Activated CD8-positive, alpha-beta memory T cell treated with anti-CD3 and anti-CD28 coated beads, Interleukin-2, amount 10 ng/mL, durations not matched to agents 7 days and 5 days (primary cell): Measurements from ENCODE around the gene GRK2. TPM values are rescaled to one million over a fixed set of nuclear protein-coding genes. Genes with fewer than 3 reads are reported as not detected.
A peak's percentile ranks its signal among the peaks of the same experiment; 100 is the strongest.
"Not testable (repeated sequence)": the region's sequence is repeated elsewhere in the genome, so short reads cannot be mapped to it uniquely, and the experiment has no call there.

ENCODE experiments used
- ATAC-seq: fragments of 150-1000 bp; cut with Tn5 transposase; one replicate; pipeline ENCODE4 v1.10.0; 2021; ENCODE audit warnings: moderate library complexity
- CTCF ChIA-PET: fragments of 350-600 bp; sonication (Branson Sonifier 250); formaldehyde crosslinking; loops from one replicate; lab custom pipeline; 2021; ENCODE audit warnings: antibody characterized with exemption; lab: Charles Lee
- DNase-seq: peaks from one replicate; pipeline ENCODE4 v3.0.0-alpha.2; 2020
- H3K27ac Mint-ChIP-seq: one replicate; pipeline ENCODE4 v1.8.0; 2021; ENCODE audit warnings: mild to moderate bottlenecking, mixed read lengths
- H3K27me3 Mint-ChIP-seq: one replicate; pipeline ENCODE4 v1.8.0; 2021; ENCODE audit warnings: mixed read lengths
- H3K36me3 Mint-ChIP-seq: one replicate; pipeline ENCODE4 v1.8.0; 2021; ENCODE audit warnings: mild to moderate bottlenecking, mixed read lengths
- H3K4me1 Mint-ChIP-seq: one replicate; pipeline ENCODE4 v1.8.0; 2021; ENCODE audit warnings: mixed read lengths
- H3K4me3 Mint-ChIP-seq: one replicate; pipeline ENCODE4 v1.8.0; 2021; ENCODE audit warnings: mild to moderate bottlenecking, moderate library complexity, mixed read lengths
- H3K9me3 Mint-ChIP-seq: one replicate; pipeline ENCODE4 v1.8.0; 2022; ENCODE audit warnings: low read depth, mixed read lengths
- total RNA-seq, 2 experiments: library from RNA; stranded (reverse); gene quantifications; one replicate each; pipeline ENCODE4 v1.2.3, GENCODE V29; 2021

Gene GRK2
- total RNA-seq, 2 experiments from 2014 or later, result 366 to 402 TPM

GRCh38 chr11:67312187-67313021 is 46.1 kb downstream of the GRK2 start:
- CTCF ChIA-PET, result interaction anchor here (0.8 to 11.0 kb wide), 4 partner anchors 9 to 69 kb away, joined by 4 to 153 read pairs (median 23); partner anchors contain the start of gene SSH3
- H3K27me3 Mint-ChIP-seq, result peaks cover under 1% of the 10 kb centered on the region
- H3K27ac Mint-ChIP-seq, result peak overlapping the region; percentile 61
- H3K4me3 Mint-ChIP-seq, result no peak overlapping the region
- H3K36me3 Mint-ChIP-seq, result no peaks in the 10 kb centered on the region
- no peak for DNase-seq
- ATAC-seq, result no peak
- H3K4me1 Mint-ChIP-seq, result peaks cover 21% of the 10 kb centered on the region
- no peaks in the 10 kb centered on the region for H3K9me3 Mint-ChIP-seq

GRCh38 chr11:67313125-67313890 is 47.0 kb downstream of the GRK2 start:
- Mint-ChIP-seq H3K4me3 (no peak overlapping the region), H3K27me3 (peaks cover 4% of the 10 kb centered on the region), H3K27ac (peak overlapping the region; percentile 62), H3K4me1 (peaks cover 26% of the 10 kb centered on the region), H3K9me3 (no peaks in the 10 kb centered on the region), H3K36me3 (no peaks in the 10 kb centered on the region)
- CTCF ChIA-PET, result interaction anchor here (0.8 to 11.0 kb wide), 7 partner anchors 10 to 68 kb away, joined by 3 to 153 read pairs (median 4); partner anchors contain the start of genes ANKRD13D and SSH3
- ATAC-seq, result no peak
- DNase-seq, result no peak

GRCh38 chr11:67314218-67314617 is 47.9 kb downstream of the GRK2 start:
- H3K36me3 Mint-ChIP-seq, result no peaks in the 10 kb centered on the region
- no peak overlapping the region for H3K4me3 Mint-ChIP-seq
- DNase-seq (no peak), ATAC-seq (no peak)
- H3K27ac Mint-ChIP-seq, result no peak overlapping the region
- H3K27me3 Mint-ChIP-seq, result peaks cover 9% of the 10 kb centered on the region
- CTCF ChIA-PET, result interaction anchor here (0.8 to 11.0 kb wide), 6 partner anchors 11 to 67 kb away, joined by 3 to 153 read pairs (median 7); partner anchors contain the start of genes ANKRD13D and SSH3
- H3K9me3 Mint-ChIP-seq, result no peaks in the 10 kb centered on the region
- peaks cover 32% of the 10 kb centered on the region for H3K4me1 Mint-ChIP-seq

- peaks cover 32% of the 10 kb centered on the region for H3K4me1 Mint-ChIP-seq
- DNase-seq (no peak), ATAC-seq (no peak)
- no peaks in the 10 kb centered on the region for H3K36me3 Mint-ChIP-seq
- H3K27me3 Mint-ChIP-seq, result peaks cover 9% of the 10 kb centered on the region
- no peak overlapping the region for H3K4me3 Mint-ChIP-seq
- CTCF ChIA-PET, result interaction anchor here (1.2 to 11.0 kb wide), 7 partner anchors 13 to 66 kb away, joined by 3 to 153 read pairs (median 29); partner anchors contain the start of gene GRK2
- H3K9me3 Mint-ChIP-seq, result no peaks in the 10 kb centered on the region
- H3K27ac Mint-ChIP-seq, result no peak overlapping the region
Measured at GRCh38 chr11:67315325-67315909, 49.1 kb downstream of the GRK2 start.

- peaks cover 29% of the 10 kb centered on the region for H3K4me1 Mint-ChIP-seq
- H3K27ac Mint-ChIP-seq, result peak overlapping the region; percentile 98
- ATAC-seq (no peak), DNase-seq (no peak)
- H3K4me3 Mint-ChIP-seq, result peak overlapping the region; percentile 90
- CTCF ChIA-PET, result interaction anchor here (0.7 to 11.0 kb wide), 33 partner anchors 8 to 234 kb away, joined by 3 to 153 read pairs (median 5); partner anchors contain the start of genes ANKRD13D, CLCF1, GRK2 and KDM2A
- no peaks in the 10 kb centered on the region for H3K36me3 Mint-ChIP-seq
- H3K27me3 Mint-ChIP-seq, result peaks cover 9% of the 10 kb centered on the region
- no peaks in the 10 kb centered on the region for H3K9me3 Mint-ChIP-seq
Measured at GRCh38 chr11:67316882-67317204, 50.6 kb downstream of the GRK2 start.

GRCh38 chr11:67317205-67317887 is 51.1 kb downstream of the GRK2 start:
- Mint-ChIP-seq H3K36me3 (no peaks in the 10 kb centered on the region), H3K27ac (peak overlapping the region; percentile 98), H3K4me3 (peak overlapping the region; percentile 90), H3K27me3 (peaks cover 9% of the 10 kb centered on the region), H3K9me3 (no peaks in the 10 kb centered on the region), H3K4me1 (peaks cover 27% of the 10 kb centered on the region)
- DNase-seq (peak; percentile 99), ATAC-seq (peak; percentile 90)
- CTCF ChIA-PET, result interaction anchor here (0.6 to 11.0 kb wide), 40 partner anchors 8 to 235 kb away, joined by 3 to 153 read pairs (median 5); partner anchors contain the start of genes ANKRD13D, CLCF1, GRK2 and KDM2A

- H3K36me3 Mint-ChIP-seq, result no peaks in the 10 kb centered on the region
- ATAC-seq (peak; percentile 18), DNase-seq (no peak)
- CTCF ChIA-PET, result interaction anchor here (0.6 to 11.0 kb wide), 37 partner anchors 8 to 236 kb away, joined by 3 to 153 read pairs (median 5); partner anchors contain the start of genes ANKRD13D, CLCF1, GRK2 and KDM2A
- no peaks in the 10 kb centered on the region for H3K9me3 Mint-ChIP-seq
- H3K27me3 Mint-ChIP-seq, result peaks cover 9% of the 10 kb centered on the region
- peaks cover 20% of the 10 kb centered on the region for H3K4me1 Mint-ChIP-seq
- peak overlapping the region; percentile 98 for H3K27ac Mint-ChIP-seq
- peak overlapping the region; percentile 90 for H3K4me3 Mint-ChIP-seq
Measured at GRCh38 chr11:67317888-67318555, 51.7 kb downstream of the GRK2 start.

GRCh38 chr11:67318876-67319275 is 52.6 kb downstream of the GRK2 start:
- H3K27ac Mint-ChIP-seq, ATAC-seq, H3K9me3 Mint-ChIP-seq, DNase-seq, H3K27me3 Mint-ChIP-seq, H3K36me3 Mint-ChIP-seq: not testable (repeated sequence)
- Mint-ChIP-seq H3K4me1 (peaks cover 13% of the 10 kb centered on the region), H3K4me3 (peak overlapping the region; percentile 90)
- CTCF ChIA-PET, result interaction anchor here (0.8 to 11.0 kb wide), 12 partner anchors 16 to 65 kb away, joined by 3 to 153 read pairs (median 13); partner anchors contain the start of genes ANKRD13D, GRK2 and POLD4

GRCh38 chr11:67320011-67320410 is 53.7 kb downstream of the GRK2 start:
- Mint-ChIP-seq H3K27me3 (peaks cover 9% of the 10 kb centered on the region), H3K36me3 (no peaks in the 10 kb centered on the region), H3K27ac (no peak overlapping the region), H3K9me3 (no peaks in the 10 kb centered on the region), H3K4me3 (no peak overlapping the region), H3K4me1 (peaks cover 13% of the 10 kb centered on the region)
- CTCF ChIA-PET, result interaction anchor here (0.6 to 11.0 kb wide), 8 partner anchors 15 to 63 kb away, joined by 3 to 153 read pairs (median 5); partner anchors contain the start of genes GRK2 and POLD4
- ATAC-seq (no peak), DNase-seq (no peak)

GRCh38 chr11:67320691-67321090 is 54.4 kb downstream of the GRK2 start:
- ATAC-seq (no peak), DNase-seq (no peak)
- H3K36me3 Mint-ChIP-seq, result no peaks in the 10 kb centered on the region
- peaks cover 13% of the 10 kb centered on the region for H3K4me1 Mint-ChIP-seq
- H3K27ac Mint-ChIP-seq, result no peak overlapping the region
- no peaks in the 10 kb centered on the region for H3K9me3 Mint-ChIP-seq
- peaks cover 9% of the 10 kb centered on the region for H3K27me3 Mint-ChIP-seq
- H3K4me3 Mint-ChIP-seq, result no peak overlapping the region
- CTCF ChIA-PET, result interaction anchor here (1.7 to 11.0 kb wide), 8 partner anchors 11 to 62 kb away, joined by 4 to 153 read pairs (median 12); partner anchors contain the start of gene POLD4

- peaks cover 13% of the 10 kb centered on the region for H3K4me1 Mint-ChIP-seq
- H3K27me3 Mint-ChIP-seq, result peaks cover 9% of the 10 kb centered on the region
- no peaks in the 10 kb centered on the region for H3K36me3 Mint-ChIP-seq
- H3K27ac Mint-ChIP-seq, result no peak overlapping the region
- H3K4me3 Mint-ChIP-seq, result no peak overlapping the region
- no peaks in the 10 kb centered on the region for H3K9me3 Mint-ChIP-seq
- ATAC-seq (no peak), DNase-seq (no peak)
- CTCF ChIA-PET, result interaction anchor here (1.8 to 11.0 kb wide), 6 partner anchors 11 to 61 kb away, joined by 7 to 153 read pairs (median 12); partner anchors contain the start of gene POLD4
Measured at GRCh38 chr11:67321313-67321871, 55.1 kb downstream of the GRK2 start.
